Thyroid gland (tissue), 4 donors: ENCODE data around the gene B4GALT5. TPM values are rescaled to one million over a fixed set of nuclear protein-coding genes. Genes with fewer than 3 reads are reported as not detected.
A peak's percentile ranks its signal among the peaks of the same experiment; 100 is the strongest.

Experiments
- DNase-seq, 2 donors: peaks; one replicate each; pipeline ENCODE4 v3.0.0-alpha.2; 2019
- H3K27ac ChIP-seq, 3 donors: fragments of 200-600 bp; sonication (generic); 1 replicate in 2 of 3; 2 replicates in 1 of 3; pipeline ENCODE4 v1.5.1; 2016 to 2019; ENCODE audit warnings: mild to moderate bottlenecking in 1 of 3, moderate library complexity in 1 of 3
- H3K27me3 ChIP-seq: fragments of 200-600 bp; sonication (generic); one replicate; pipeline ENCODE4 v1.5.1; 2019
- H3K36me3 ChIP-seq, 2 donors: fragments of 200-600 bp; sonication (generic); one replicate each; pipeline ENCODE4 v1.5.1; 2016 to 2019
- H3K4me1 ChIP-seq, 2 donors: fragments of 200-600 bp; sonication (generic); one replicate each; pipeline ENCODE4 v1.5.1; 2017 to 2019
- H3K4me3 ChIP-seq, 3 donors: fragments of 200-600 bp; sonication (generic); replicated peaks in 1 of 3; 1 replicate in 2 of 3; 2 replicates in 1 of 3; pipeline ENCODE4 v1.5.1; 2016; ENCODE audit warnings: mild to moderate bottlenecking in 1 of 3
- H3K9me3 ChIP-seq: fragments of 200-600 bp; sonication (generic); one replicate; pipeline ENCODE4 v1.5.1; 2017
- POLR2A ChIP-seq, 2 donors: fragments of 450-650 bp; IDR thresholded peaks; one replicate each; pipeline ENCODE4 v1.6.1; 2017; ENCODE audit warnings: antibody characterized with exemption in 2 of 2, mild to moderate bottlenecking in 2 of 2, moderate library complexity in 1 of 2
- WGBS, 2 donors: methylation state at CpG; one replicate each; pipeline ENCODE4 v1.1.5; 2017; 5-methylcytosine and 5-hydroxymethylcytosine counted together
- intact Hi-C: fragments of 100-400 bp; cut with DNase I; formaldehyde crosslinking; loops from one replicate; pipeline ENCODE4 v1.15.1; 2023
- total RNA-seq, 4 donors: library from RNA; depleted of rRNA; stranded (reverse); fragments of >200 nt; gene quantifications; one replicate each; pipeline ENCODE4 v1.2.3, GENCODE V29; 2016
- TF ChIP-seq, protein P1 (sequence below), 6 experiments: fragments of 200-600 bp in 3 of 6; fragments of 450-650 bp in 3 of 6; sonication (generic) in 3 of 6; IDR thresholded peaks; one replicate each; pipeline ENCODE4 v1.5.1; 2016 to 2019; ENCODE audit warnings: antibody characterized with exemption in 6 of 6, mild to moderate bottlenecking in 2 of 6, inconsistent platforms in 1 of 6, moderate library complexity in 1 of 6

Gene B4GALT5
- total RNA-seq, 4 donors from 2014 or later: 11.5 to 22.2 (median 17.6) TPM

GRCh38 chr20:49591217-49591865 is 122.3 kb downstream of the B4GALT5 start:
- Histone ChIP-seq H3K4me3 (no peak overlapping the region), H3K27me3 (no peaks in the 10 kb centered on the region), H3K27ac (peak overlapping the region in 1 of 3 donors; percentile 17), H3K4me1 (peaks cover 0 to 5% of the 10 kb centered on the region in 2 donors), H3K36me3 (no peaks in the 10 kb centered on the region), H3K9me3 (no peaks in the 10 kb centered on the region)
- no peak for TF ChIP-seq POLR2A (IDR thresholded peaks at IDR 0.05)
- TF ChIP-seq, protein P1, sequence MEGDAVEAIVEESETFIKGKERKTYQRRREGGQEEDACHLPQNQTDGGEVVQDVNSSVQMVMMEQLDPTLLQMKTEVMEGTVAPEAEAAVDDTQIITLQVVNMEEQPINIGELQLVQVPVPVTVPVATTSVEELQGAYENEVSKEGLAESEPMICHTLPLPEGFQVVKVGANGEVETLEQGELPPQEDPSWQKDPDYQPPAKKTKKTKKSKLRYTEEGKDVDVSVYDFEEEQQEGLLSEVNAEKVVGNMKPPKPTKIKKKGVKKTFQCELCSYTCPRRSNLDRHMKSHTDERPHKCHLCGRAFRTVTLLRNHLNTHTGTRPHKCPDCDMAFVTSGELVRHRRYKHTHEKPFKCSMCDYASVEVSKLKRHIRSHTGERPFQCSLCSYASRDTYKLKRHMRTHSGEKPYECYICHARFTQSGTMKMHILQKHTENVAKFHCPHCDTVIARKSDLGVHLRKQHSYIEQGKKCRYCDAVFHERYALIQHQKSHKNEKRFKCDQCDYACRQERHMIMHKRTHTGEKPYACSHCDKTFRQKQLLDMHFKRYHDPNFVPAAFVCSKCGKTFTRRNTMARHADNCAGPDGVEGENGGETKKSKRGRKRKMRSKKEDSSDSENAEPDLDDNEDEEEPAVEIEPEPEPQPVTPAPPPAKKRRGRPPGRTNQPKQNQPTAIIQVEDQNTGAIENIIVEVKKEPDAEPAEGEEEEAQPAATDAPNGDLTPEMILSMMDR (IDR thresholded peaks at IDR 0.05): no peak
- intact Hi-C loops: no loop called here
- no peak for DNase-seq
- WGBS, 2 donors: 73 to 81% methylated on average over 4 of the region's 4 CpGs

- intact Hi-C loops: no loop called here
- H3K9me3 ChIP-seq: no peaks in the 10 kb centered on the region
- TF ChIP-seq, protein P1 (IDR thresholded peaks at IDR 0.05): no peak
- TF ChIP-seq POLR2A (IDR thresholded peaks at IDR 0.05): no peak
- H3K27ac ChIP-seq: no peak overlapping the region
- DNase-seq: no peak
- peaks cover 0 to 4% of the 10 kb centered on the region in 2 donors for H3K4me1 ChIP-seq
- H3K36me3 ChIP-seq: no peaks in the 10 kb centered on the region
- no peaks in the 10 kb centered on the region for H3K27me3 ChIP-seq
- no peak overlapping the region for H3K4me3 ChIP-seq
- WGBS, 2 donors: 81 to 86% methylated on average over 8 of the region's 8 CpGs
These were observed 123.3 kb downstream of the B4GALT5 start for GRCh38 chr20:49590163-49591017.

DNA sequence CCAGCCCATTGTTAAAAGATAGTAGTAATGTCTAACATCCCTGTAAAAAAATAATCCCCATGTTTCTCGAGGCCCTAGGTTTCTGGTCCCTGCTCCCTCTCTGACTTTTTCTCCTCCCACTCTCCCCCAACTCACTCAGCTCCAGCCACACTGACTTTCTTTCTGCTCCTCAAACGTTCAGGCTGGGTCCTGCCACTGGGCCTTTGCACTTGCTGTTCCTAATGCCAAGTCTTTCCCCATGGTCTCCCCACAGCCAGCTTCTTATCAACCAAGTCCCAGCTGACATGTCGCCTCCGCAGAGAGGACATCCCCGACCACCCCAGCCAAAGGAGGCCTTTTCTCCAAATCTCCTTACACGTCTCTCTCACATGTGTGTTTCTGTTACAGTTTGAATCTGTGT is 123.9 kb downstream of the B4GALT5 start:
- TF ChIP-seq, protein P1 (IDR thresholded peaks at IDR 0.05): no peak
- TF ChIP-seq POLR2A (IDR thresholded peaks at IDR 0.05): no peak
- Histone ChIP-seq H3K27me3 (no peaks in the 10 kb centered on the region), H3K36me3 (no peaks in the 10 kb centered on the region), H3K4me3 (no peak overlapping the region), H3K27ac (no peak overlapping the region), H3K9me3 (no peaks in the 10 kb centered on the region), H3K4me1 (peaks cover 0 to 4% of the 10 kb centered on the region in 2 donors)
- intact Hi-C loops: no loop called here
- no peak for DNase-seq
- WGBS, 2 donors: 90 to 95% methylated on average over 6 of the region's 6 CpGs

GRCh38 chr20:49587111-49587570 is 126.5 kb downstream of the B4GALT5 start:
- Histone ChIP-seq H3K36me3 (no peaks in the 10 kb centered on the region), H3K9me3 (no peaks in the 10 kb centered on the region), H3K4me1 (peaks cover 4 to 5% of the 10 kb centered on the region in 2 donors), H3K27ac (no peak overlapping the region), H3K27me3 (no peaks in the 10 kb centered on the region), H3K4me3 (no peak overlapping the region)
- intact Hi-C loops: no loop called here
- TF ChIP-seq, protein P1 (IDR thresholded peaks at IDR 0.05): no peak
- DNase-seq: no peak
- WGBS, 2 donors: 62 to 72% methylated on average over 10 of the region's 10 CpGs
